ENCODE results near the gene DUSP15.
A peak's percentile ranks its signal among the peaks of the same experiment; 100 is the strongest.

The DUSP15 gene

GRCh38 chr20:31860390-31861134 lies 9.8 kb downstream of the DUSP15 start:
- peak; percentile 51 for DNase-seq (ENCODE audit: low read depth)

- no peak for DNase-seq (ENCODE audit: low read depth)
Measured at GRCh38 chr20:31859998-31860380, 10.3 kb downstream of the DUSP15 start.

- DNase-seq (ENCODE audit: low read depth), result no peak
Measured at GRCh38 chr20:31859266-31859997, 10.9 kb downstream of the DUSP15 start.

GRCh38 chr20:31858760-31859083 lies 11.6 kb downstream of the DUSP15 start:
- no peak for DNase-seq (ENCODE audit: low read depth)

- DNase-seq (ENCODE audit: low read depth), result no peak
Measured at GRCh38 chr20:31857861-31858759, 12.2 kb downstream of the DUSP15 start.

- DNase-seq (ENCODE audit: low read depth), result no peak
Measured at GRCh38 chr20:31856516-31856915, 13.8 kb downstream of the DUSP15 start.

GRCh38 chr20:31853481-31853880 lies 16.8 kb downstream of the DUSP15 start:
- DNase-seq (ENCODE audit: low read depth), result no peak

- no peak for DNase-seq (ENCODE audit: low read depth)
Measured at GRCh38 chr20:31851240-31851955, 18.9 kb downstream of the DUSP15 start.

- no peak for DNase-seq (ENCODE audit: low read depth)
Measured at GRCh38 chr20:31849306-31849930, 20.9 kb downstream of the DUSP15 start.

- DNase-seq (ENCODE audit: low read depth), result no peak
Measured at GRCh38 chr20:31848088-31848999, 22.0 kb downstream of the DUSP15 start.

- DNase-seq (ENCODE audit: low read depth), result no peak
Measured at GRCh38 chr20:31846793-31847138, 23.6 kb downstream of the DUSP15 start.

GRCh38 chr20:31845300-31845863 lies 24.9 kb downstream of the DUSP15 start, which contains the start of gene FOXS1:
Gene FOXS1 (minus strand): TSS chr20:31845604. CDS start chr20:31845542, 62 bp downstream.
- DNase-seq (ENCODE audit: low read depth), result no peak

- no peak for DNase-seq (ENCODE audit: low read depth)
Measured at GRCh38 chr20:31844737-31845299, 25.5 kb downstream of the DUSP15 start.

- DNase-seq (ENCODE audit: low read depth), result no peak
Measured at GRCh38 chr20:31843881-31844280, 26.4 kb downstream of the DUSP15 start.

GRCh38 chr20:31843288-31843687 lies 27.0 kb downstream of the DUSP15 start:
- DNase-seq (ENCODE audit: low read depth), result no peak

- DNase-seq (ENCODE audit: low read depth), result peak; percentile 77
Measured at GRCh38 chr20:31842471-31843157, 27.7 kb downstream of the DUSP15 start.

GRCh38 chr20:31841928-31842327 lies 28.4 kb downstream of the DUSP15 start:
- DNase-seq (ENCODE audit: low read depth), result peak; percentile 75

- DNase-seq (ENCODE audit: low read depth), result peak; percentile 39
Measured at GRCh38 chr20:31840906-31841816, 29.2 kb downstream of the DUSP15 start.
